Amniotic stem cell (primary cell): ENCODE results near the gene SRSF12.
"Not testable (repeated sequence)": the region's sequence is repeated elsewhere in the genome, so short reads cannot be mapped to it uniquely, and the experiment has no call there.

ENCODE experiments used
- DNase-seq: peaks from one replicate; lab custom pipeline; 2025; lab: John Stamatoyannopoulos, UW

Gene SRSF12

DNA sequence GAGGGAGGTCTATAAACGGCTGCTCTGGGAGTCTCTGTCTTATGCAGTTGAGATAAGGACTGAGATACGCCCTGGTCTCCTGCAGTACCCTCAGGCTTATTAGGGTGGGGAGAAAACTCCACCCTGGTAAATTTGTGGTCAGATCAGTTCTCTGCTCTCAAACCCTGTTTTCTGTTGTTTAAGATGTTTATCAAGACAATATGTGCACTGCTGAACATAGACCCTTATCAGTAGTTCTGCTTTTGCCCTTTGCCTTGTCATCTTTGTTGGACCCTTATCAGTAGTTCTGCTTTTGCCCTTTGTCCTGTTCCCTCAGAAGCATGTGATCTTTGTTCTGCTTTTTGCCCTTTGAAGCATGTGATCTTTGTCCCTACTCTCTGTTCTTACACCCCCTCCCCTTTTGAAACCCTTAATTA is 10.4 kb upstream of the SRSF12 start:
- not testable (repeated sequence) for DNase-seq

DNA sequence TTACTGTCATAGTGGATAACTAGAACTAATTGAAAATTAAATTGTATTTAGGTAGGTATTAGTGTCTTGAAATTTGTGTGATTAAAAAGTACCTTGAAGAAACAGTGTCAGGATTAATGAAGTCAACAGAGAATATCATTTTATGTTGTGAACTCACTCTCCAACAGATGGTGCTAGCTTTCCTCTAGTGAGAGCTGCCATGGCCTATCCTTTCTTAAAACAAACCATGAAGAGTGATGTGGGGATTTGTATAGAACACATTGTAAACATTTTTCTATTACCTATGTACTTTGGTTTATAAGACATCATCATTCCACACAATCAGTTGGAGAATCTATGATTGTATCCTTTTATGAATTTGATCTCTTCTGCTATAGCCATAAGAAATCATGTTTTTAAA is 4.8 kb upstream of the SRSF12 start:
- DNase-seq: peak; percentile 24

DNA sequence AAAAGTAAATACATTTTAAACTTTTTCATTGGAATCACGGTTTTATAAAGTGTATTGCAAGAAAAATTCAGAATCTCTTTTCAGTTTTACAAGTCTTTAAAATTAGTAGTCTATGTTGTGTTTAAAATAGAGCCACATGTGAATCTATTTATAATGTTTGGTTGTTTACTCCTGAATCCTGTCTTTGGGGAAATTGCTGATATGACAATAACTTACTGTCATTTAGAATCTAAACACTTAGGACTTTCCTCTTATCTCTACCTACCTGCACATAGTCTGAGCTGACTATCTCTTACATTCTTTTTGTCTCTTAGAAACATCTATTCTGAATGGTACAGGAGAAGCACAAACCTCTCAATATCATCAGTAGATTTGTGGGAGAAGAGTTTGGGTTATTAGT is 4.1 kb upstream of the SRSF12 start:
- DNase-seq: no peak

DNA sequence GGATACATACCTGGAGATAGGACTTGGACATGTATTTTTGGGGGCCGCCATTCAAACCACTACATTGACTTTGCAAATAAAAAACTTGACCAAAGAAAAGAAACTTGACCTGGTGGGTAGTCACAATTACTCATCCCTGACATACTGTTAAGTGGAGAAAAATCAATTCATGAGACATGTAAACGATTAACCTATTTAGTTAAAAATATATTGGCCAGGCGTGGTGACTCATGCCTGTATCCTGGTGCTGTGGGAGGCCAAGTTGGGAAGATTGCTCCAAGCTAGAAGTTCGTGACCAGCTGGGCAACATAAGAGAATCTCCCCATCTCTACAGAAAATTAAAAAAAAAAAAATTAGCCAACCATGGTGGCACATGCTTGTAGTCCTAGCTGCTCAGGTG is 2.5 kb upstream of the SRSF12 start:
- no peak for DNase-seq

DNA sequence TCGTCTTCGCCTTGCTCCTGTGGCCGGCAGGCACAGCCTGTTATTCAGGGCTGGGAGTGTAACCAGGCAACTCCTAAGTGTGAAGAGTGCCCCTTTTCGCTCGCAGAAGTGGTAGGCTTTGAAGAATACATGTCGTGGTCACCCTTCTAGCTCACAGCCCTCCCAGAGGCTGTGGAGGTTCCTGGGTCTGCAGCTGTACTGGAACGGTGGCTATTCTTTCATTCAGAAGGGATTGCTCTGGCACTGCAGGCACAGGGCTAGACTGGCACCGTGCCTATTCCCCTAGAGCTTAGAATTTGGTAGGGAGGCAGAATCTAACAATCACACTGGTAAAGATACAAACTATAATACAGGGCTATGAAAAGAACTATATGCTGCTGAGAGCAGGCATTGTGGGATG is 1.1 kb upstream of the SRSF12 start:
- DNase-seq: no peak

DNA sequence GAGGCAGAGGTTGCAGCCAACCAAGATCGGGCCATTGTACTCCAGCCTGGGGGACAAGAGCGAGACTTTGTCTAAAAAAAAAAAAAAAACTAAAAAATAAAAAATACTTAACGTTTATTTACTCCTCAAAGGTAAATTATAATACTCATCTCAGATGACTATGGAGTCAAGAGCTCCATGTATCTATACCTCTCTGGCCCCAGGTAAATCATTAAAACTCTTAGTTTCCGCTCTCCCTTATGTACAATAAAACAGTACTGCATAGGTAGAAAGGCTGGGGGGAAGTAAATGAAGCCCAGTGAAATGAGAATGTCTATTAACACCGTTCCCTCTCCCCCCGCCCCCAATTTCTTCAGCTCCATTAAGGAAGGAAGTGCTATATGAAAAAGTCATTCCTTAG is 1.2 kb downstream of the SRSF12 start:
- DNase-seq: no peak

DNA sequence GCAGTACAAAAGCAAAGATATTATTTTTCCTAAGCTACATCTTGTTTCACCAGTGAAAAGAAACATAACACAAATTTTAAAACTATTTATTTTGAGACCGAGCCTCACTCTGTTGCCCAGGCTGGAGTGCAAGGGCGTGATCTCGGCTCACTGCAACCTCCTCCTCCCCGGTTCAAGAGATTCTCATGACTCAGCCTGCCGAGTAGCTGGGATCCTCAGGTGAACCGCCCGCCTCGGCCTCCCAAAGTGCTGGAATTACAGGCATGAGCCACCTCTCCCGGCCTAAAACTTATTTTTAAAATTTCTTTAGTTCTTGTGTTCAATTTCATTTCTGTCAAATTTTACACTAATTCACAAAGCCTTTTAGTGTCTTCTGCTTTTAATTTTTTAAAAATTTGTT is 5.9 kb downstream of the SRSF12 start:
- no peak for DNase-seq

DNA sequence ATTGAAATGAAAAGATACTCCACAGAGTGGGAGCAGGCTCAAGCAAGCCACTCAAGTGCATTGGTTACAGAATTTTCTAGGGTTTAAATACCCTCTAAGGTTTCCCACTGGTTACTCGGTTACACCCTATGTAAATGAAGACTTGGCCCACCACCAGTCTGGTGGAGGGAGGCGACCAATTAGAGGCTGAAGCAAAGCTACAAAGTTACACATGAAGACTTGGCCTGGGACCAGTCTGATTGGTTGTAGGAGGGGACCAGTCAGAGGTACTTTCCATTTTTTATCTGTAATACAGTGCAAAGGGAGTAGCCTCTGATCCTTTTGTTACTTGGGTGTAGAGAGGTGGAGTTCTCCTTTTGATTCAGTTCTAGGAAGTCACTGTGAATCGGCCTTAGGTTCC is 7.6 kb downstream of the SRSF12 start:
- DNase-seq: no peak

DNA sequence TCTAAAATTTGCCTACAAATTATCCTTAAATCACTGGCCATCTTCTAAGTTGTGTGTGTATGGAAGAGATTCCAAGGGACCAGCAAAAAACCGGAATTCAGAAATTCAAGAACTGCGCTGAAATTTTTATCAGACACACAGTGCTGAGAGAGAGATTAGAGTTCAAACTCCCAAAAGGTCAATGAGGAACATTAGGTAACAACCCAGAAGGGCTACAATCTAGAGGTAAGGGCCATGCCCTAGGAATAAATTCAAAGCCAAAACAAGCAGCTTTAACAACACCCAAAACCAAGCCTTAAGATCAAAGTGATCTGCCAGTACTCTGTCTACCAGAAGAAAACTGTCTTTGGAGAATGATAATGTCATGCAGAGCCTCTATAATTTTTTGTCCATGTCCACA is 17.8 kb downstream of the SRSF12 start:
- DNase-seq: no peak

DNA sequence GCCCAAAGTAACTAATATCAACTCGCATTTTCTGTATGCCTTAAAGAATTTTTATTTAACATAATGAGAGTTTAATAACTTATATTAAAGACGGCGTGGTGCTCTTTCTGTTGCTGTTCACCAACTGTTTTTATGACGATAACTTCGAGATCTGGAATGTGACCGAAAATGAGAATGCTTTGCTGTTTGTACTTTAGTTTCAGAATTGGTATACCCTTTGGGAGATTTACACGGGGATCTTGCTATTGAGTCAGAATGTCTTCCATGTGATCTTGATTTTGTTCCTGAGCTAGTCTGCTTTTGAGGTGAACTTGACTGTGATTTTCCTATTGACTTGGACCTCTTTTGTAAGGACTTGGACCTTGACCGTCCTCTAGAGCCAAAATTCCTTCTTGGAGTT is 19.4 kb downstream of the SRSF12 start:
- DNase-seq: no peak

DNA sequence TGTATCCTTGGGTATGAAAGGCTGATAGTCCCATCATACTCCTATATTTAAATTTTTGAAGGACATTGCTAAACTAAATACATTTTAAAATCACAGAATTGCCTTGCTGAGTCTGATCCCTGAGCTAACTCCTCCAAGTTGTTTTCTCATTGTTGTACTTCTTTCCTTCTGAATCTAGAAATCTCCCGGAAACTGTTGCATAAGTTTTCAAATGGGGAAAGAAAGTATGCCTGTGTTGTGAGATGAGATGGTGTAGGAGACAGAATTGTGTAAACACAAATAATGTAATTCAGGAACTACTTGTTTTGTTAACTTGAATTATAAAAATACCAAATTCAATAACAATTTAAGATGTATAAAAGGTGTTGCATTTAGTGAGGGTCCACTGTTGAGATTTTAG is 30.0 kb downstream of the SRSF12 start:
- DNase-seq: no peak

DNA sequence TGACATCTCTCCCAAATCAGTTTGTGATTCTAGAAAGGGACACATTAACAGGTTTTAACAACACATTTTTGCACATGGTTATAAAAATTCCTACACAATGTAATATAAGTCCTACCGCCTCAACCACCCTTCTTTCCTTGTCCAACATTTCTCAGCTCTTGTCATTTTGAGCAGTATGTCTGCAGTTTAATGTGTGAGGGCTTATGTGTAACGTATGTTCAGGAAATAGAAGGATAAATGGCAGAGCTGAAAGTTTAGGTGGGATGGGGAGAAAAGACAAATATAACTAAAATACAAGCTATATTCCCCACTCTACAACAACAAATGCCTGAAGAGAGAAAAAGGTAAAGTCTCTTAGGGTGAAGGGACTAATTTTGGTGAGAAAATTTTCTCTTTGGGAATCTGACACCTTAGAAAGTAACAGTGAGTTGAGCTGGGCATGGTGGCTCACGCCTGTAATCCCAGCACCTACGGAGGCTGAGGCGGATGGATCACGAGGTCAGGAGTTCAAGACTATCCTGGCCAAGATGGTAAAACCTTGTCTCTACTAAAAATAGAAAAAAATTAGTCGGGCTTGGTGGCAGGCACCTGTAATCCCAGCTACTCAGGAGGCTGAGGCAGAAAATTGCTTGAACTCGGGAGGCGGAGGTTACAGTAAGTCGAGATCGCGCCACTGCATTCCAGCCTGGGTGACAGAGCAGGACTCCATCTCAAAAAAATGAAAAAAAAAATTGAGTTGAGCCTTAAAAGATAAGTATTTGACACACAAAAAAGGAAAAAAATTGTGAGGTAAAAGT is 32.3 kb downstream of the SRSF12 start:
- DNase-seq: no peak

DNA sequence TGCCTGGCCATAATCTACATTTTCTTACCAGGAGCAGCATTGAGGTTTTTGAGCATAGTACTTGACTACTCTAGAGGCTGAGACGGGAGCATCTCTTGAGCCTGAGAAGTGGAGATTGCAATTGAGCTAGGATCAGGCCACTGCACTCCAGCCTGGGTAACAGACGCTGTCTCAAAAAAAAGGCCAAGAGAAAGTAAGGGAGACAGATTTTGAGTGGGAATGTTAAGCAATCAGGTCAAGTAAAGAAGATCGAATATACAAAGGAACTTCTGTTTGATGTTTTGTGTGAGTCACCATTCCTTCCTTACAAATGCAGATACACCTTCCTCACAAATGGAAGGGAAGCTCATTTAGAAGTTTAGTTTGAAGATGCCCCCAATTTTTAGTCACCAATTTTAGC is 32.9 kb downstream of the SRSF12 start:
- DNase-seq: no peak

DNA sequence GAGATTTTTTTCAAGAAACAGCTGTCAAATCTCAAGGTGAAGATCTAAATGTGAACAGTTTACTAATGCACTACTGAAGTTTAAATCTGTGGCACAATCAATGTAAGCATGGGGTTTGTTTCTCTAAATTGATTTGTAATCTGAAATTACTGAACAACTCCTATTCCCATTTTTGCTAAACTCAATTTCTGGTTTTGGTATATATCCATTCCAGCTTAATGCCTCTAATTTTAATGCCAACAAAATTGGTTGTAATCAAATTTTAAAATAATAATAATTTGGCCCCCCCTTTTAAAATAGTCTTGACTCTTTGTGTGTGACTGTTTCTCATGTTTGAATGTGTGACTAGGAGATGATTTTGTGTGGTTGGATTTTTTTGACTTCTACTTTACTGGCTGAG is 33.3 kb downstream of the SRSF12 start:
- no peak for DNase-seq

DNA sequence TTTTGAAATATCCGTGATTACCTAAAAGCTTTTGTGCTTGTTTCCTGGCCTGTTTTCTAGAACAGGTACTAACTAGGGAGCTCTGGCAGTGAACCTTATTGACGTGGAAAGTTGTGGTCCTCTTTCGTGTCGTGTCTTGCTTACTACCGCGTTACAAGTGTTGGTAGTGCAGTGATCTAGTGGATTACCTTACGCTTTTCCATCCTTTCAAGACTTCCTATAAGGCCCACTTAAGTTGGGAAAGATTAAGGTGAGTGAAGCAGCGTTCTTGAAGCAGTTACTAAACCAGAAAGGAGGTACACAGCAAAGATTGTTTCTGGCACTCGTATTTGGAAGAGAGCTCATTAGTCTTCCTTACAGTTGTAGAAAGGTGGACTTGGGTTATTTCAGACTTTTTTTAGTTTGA is 35.4 kb downstream of the SRSF12 start:
- DNase-seq: no peak

DNA sequence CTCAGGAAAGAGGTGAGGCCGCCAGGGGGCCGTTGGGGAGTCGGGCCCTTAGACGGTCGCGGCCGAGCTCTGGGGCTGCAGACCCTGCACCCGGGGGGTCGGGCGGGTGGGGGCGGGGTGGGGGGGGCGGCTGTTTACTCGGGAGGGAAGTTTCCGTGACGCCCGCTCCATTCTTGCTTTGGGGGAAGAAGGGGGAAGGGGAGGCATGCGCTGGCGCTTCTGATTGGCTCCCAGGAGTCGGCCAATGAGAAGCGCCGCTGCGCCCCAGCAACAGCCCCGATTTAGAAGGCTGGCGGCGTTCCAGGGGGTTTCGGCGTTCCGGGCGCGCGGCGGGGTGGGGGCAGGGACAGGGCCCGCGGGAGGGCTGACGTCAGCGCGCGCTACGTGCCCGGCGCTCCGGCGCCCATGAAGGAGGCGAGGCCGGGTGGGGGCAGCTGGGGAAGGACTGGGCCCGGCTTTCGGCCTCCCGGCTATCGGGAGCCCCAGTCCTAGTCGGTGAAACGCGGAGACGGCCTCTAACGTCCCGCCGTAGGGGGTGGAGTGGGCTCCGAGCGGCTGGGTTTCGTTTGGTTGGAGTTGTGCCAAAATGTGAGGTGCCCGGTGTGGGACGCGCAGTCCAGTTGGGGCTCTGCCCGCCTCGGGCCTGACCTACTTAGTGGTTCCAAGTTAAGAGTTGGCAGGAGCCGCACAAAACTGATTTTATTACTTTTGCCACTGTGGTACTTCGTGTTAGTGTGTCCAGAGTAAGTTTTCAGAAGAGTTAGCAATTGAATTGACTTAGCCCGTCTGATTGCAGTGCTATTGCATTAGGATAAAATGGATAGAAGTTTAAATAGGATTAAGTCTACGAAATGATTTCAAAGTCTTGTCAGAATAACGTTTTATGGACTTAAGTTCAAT is 36.2 kb downstream of the SRSF12 start:
- DNase-seq: peak; percentile 89

DNA sequence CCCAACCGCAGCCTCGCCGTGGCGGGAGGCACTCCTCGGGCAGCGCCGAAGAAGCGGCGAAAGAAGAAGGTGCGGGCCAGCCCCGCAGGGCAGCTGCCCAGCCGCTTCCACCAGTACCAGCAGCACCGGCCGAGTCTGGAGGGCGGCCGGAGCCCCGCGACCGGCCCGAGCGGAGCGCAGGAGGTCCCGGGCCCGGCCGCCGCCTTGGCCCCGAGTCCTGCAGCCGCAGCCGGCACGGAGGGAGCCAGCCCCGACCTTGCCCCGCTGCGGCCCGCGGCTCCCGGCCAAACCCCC is 36.8 kb downstream of the SRSF12 start:
- no peak for DNase-seq

DNA sequence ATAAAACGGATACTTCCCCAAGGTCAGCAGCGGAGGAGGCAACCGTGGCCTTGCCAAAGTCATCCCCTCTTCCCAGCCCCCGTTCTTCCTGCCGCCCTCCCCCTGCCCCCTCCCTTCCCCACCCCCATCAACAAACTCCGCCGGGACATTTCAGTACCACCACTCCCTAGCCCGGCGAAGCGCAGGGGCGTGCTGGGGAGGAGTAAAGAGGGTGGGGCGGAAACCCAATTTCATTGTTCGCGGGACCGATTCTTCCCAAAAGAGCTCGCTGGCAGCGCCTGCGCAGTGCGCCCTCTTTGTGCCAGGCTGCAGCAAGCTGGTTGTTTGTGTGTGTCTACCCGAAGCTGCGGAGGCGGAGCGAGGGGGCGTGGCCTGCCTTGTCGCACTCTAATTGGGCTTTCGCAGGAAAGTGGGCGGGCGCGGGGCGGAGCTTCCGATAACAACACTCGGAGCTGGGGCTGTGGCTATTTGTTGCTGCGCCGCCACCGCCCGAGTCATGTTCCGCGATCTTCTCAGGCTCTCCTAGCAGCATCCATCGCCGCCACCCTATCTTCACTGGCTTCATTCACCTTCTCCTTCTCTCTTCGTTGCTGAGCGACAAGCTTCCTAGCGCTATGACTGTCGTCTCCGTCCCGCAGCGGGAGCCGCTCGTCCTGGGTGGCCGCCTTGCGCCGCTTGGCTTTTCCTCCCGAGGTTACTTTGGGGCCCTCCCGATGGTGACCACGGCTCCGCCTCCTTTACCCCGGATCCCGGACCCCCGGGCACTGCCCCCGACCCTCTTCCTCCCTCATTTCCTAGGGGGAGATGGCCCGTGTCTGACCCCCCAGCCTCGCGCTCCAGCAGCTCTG is 37.4 kb downstream of the SRSF12 start, which contains the start of gene PNRC1:
Gene PNRC1, plus strand, starts transcription at position 471 of the 848 bp plus-strand sequence. Its CDS starts 144 bp downstream, at position 615.
- DNase-seq: peak; percentile 97

DNA sequence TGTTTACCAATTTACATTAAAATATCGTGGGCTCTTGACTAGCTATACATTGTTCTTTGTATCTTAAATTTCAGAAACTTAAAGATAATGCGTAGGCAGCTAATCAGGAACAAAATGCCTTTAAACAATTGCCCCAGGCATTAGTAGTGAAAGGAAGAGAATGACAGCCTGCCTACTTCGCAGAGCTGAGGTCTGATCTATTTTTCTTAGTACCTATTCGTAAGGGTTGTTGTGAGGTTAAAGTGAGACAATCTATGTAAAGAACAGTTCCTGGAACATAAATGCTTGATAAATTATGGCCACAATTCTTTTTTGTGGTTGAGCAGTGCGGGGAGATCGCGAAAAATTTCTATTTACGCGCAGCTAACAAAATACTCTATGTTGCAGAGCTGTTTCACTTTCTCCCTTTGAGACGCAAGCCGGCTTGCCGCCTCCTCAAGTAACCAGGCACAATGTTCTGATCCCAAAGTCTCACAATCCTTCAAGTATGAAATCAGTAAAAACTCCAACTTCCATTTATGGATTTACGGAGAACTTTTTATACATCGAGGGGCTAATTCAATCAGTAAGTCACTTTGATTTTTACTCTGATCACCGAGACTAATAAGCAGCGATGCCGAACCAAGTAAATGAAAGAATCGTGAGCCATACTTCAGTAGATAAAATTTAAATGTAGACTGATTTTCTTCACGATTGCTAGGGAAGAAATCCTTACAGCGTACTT is 38.2 kb downstream of the SRSF12 start:
- DNase-seq: peak; percentile 67

DNA sequence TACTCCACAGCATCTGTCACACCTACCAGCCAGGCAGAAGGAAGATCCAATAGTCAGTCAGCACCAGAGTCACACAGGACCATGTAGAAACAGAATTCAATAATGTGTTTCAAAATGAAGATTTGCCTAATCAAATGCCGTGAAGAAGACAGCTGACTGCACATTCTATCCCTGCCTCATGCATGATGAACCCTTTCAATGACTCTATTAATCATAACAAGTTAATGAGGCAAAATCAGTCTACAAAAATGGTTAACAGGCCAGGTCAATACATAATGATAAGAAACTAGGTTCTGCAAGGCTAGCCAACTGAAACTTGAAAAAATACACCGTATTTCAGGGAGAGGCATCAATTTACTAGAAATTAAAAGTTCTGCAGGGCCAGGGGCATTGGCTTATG is 44.0 kb downstream of the SRSF12 start:
- DNase-seq: no peak

DNA sequence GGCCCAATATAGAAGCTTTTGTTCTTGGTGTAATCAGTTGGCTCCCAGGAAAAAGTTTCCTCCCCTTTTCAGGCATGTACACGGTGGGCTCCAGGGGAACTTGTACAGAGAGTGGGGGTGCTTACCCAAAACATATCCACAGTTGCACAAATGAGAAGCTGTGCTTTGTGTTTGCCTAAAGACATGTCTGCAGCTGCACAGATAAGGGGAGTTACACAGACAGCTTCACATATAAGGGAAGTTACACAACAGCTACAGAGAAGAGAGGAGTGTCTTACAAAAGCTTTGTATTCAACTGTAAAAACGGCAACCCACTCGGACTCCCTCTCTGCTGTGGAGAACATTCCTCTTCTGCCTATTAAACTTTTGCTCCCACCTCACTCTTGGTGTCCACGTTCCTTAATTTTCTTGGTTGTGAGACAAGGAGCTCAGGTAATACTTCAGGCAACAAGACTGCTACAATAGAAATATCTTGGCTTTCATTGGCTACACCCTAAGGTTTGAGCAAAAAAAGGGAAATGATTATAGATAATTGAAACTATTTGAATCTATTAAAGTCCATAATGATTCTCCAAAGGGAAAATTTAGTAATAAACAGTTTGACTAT is 44.8 kb downstream of the SRSF12 start:
- DNase-seq: no peak
